Embryonic facial prominence (tissue), 1 donor: ENCODE measurements around the gene PDCD2.
"Not testable (repeated sequence)": the region's sequence is repeated elsewhere in the genome, so short reads cannot be mapped to it uniquely, and the experiment has no call there.

Experiments used
- DNase-seq: peaks from one replicate; pipeline ENCODE4 v3.0.0-alpha.2; 2016; ENCODE audit errors: extremely low spot score

Gene PDCD2

GRCh38 chr6:170584181-170584953 is at the start of gene PDCD2:
Gene PDCD2, minus strand, starts transcription at chr6:170584637. Its CDS starts 56 bp downstream, at chr6:170584581.
- DNase-seq = peak; percentile 87

GRCh38 chr6:170616020-170616554 is 31.6 kb upstream of the PDCD2 start:
- not testable (repeated sequence) for DNase-seq

- not testable (repeated sequence) for DNase-seq
Observed at GRCh38 chr6:170612256-170612804, 27.9 kb upstream of the PDCD2 start.

GRCh38 chr6:170609225-170609624 is 24.8 kb upstream of the PDCD2 start:
- DNase-seq = not testable (repeated sequence)

GRCh38 chr6:170605574-170606259 is 21.3 kb upstream of the PDCD2 start:
- DNase-seq = no peak

GRCh38 chr6:170597278-170597677 is 12.8 kb upstream of the PDCD2 start:
- no peak for DNase-seq

GRCh38 chr6:170596426-170596825 is 12.0 kb upstream of the PDCD2 start:
- DNase-seq = no peak

- DNase-seq = no peak
Observed at GRCh38 chr6:170590725-170591124, 6.3 kb upstream of the PDCD2 start.

GRCh38 chr6:170584954-170585498 is 589 bp upstream of the PDCD2 start:
- no peak for DNase-seq

- no peak for DNase-seq
Observed at GRCh38 chr6:170583756-170584180, 669 bp downstream of the PDCD2 start.

GRCh38 chr6:170578909-170579308 is 5.5 kb downstream of the PDCD2 start:
- no peak for DNase-seq

GRCh38 chr6:170575250-170575649 is 9.2 kb downstream of the PDCD2 start:
- no peak for DNase-seq

GRCh38 chr6:170572704-170573466 is 11.6 kb downstream of the PDCD2 start:
- DNase-seq = no peak

- no peak for DNase-seq
Observed at GRCh38 chr6:170564936-170565530, 19.4 kb downstream of the PDCD2 start.

- DNase-seq = no peak
Observed at GRCh38 chr6:170561555-170561954, 22.9 kb downstream of the PDCD2 start.

GRCh38 chr6:170555305-170555704 is 29.1 kb downstream of the PDCD2 start:
- no peak for DNase-seq

- no peak for DNase-seq
Observed at GRCh38 chr6:170554796-170555137, 29.7 kb downstream of the PDCD2 start.

- peak; percentile 97 for DNase-seq
Observed at GRCh38 chr6:170554013-170554795, 30.2 kb downstream of the PDCD2 start, which contains the start of gene TBP. Gene TBP, plus strand, starts transcription at chr6:170554369. Its CDS starts 2,661 bp downstream, at chr6:170557030.

GRCh38 chr6:170553534-170554012 is 30.9 kb downstream of the PDCD2 start:
- peak; percentile 26 for DNase-seq
